ENCODE data around the gene ARMC9. TPM values are rescaled to one million over a fixed set of nuclear protein-coding genes. Genes with fewer than 3 reads are reported as not detected.

The ARMC9 gene
- total RNA-seq, 4 donors from 2014 or later: 2.2 to 6.9 (median 5.3) TPM

GRCh38 chr2:231168460-231169139 is 29.8 kb upstream of the ARMC9 start:
- intact Hi-C loops (cut with DNase I; ENCODE audit: low total_unique reads): no loop called here
- H3K4me3 ChIP-seq (ENCODE audit: low read depth, poor library complexity, severe bottlenecking): no peak overlapping the region
- TF ChIP-seq CTCF (IDR thresholded peaks at IDR 0.05): no peak
- TF ChIP-seq POLR2A (IDR thresholded peaks at IDR 0.05): no peak
- no peak for DNase-seq (ENCODE audit: low spot score in 2 of 2)
- 81 to 84% methylated on average over 4 of the region's 4 CpGs for WGBS, 2 donors

DNA sequence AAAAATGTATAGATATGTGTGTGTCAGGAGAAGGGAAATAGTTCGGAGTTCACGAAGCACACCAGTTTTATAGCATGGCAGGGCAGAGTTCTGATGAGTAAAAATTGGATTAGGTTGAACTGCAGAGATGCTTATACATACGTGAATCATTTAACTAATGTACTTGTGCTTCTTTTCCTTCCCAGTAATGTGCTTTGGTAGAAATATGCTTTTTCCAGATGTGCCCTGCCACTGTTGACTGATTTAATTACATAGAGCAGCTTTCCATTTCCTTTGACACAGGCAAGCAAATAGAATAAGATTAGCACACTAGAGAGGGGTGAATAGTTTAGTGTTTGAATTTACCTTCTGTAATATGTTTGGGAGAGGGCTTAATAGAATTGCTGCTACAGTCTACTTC is 28.9 kb upstream of the ARMC9 start:
- no peak for DNase-seq (ENCODE audit: low spot score in 2 of 2)
- H3K4me3 ChIP-seq (ENCODE audit: low read depth, poor library complexity, severe bottlenecking): no peak overlapping the region
- intact Hi-C loops (cut with DNase I; ENCODE audit: low total_unique reads): no loop called here
- TF ChIP-seq CTCF (IDR thresholded peaks at IDR 0.05) (no peak), POLR2A (IDR thresholded peaks at IDR 0.05) (no peak)
- 61 to 86% methylated on average over 3 of the region's 3 CpGs for WGBS, 2 donors

DNA sequence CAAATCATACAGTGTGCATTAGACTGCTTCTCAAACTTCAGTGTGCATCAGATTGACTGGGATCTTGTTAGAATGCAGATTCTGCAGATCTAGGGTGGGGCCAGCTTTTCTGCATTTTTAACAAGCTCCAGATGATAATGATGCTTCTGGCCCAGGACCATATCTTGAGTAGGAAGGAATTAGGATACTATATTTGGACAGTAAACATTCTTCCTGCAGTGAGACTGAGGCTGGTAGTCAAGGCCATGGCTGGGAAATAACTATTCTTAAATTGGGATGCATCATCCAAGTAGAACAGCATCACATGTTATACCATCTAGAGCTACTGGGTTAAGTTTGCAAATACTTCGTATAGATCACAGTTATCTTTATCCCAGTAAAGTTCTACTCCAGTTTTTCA is 28.4 kb upstream of the ARMC9 start:
- TF ChIP-seq CTCF (IDR thresholded peaks at IDR 0.05) (no peak), POLR2A (IDR thresholded peaks at IDR 0.05) (no peak)
- no peak for DNase-seq (ENCODE audit: low spot score in 2 of 2)
- WGBS, 2 donors: 79 to 81% methylated on average over 1 of the region's 1 CpG
- intact Hi-C loops (cut with DNase I; ENCODE audit: low total_unique reads): no loop called here
- H3K4me3 ChIP-seq (ENCODE audit: low read depth, poor library complexity, severe bottlenecking): no peak overlapping the region

GRCh38 chr2:231172025-231172424 is 26.4 kb upstream of the ARMC9 start:
- WGBS, 2 donors: 86 to 88% methylated on average over 3 of the region's 3 CpGs
- DNase-seq (ENCODE audit: low spot score in 2 of 2): no peak
- no peak for TF ChIP-seq POLR2A (IDR thresholded peaks at IDR 0.05)
- no peak for TF ChIP-seq CTCF (IDR thresholded peaks at IDR 0.05)
- intact Hi-C loops (cut with DNase I; ENCODE audit: low total_unique reads): no loop called here
- H3K4me3 ChIP-seq (ENCODE audit: low read depth, poor library complexity, severe bottlenecking): no peak overlapping the region

DNA sequence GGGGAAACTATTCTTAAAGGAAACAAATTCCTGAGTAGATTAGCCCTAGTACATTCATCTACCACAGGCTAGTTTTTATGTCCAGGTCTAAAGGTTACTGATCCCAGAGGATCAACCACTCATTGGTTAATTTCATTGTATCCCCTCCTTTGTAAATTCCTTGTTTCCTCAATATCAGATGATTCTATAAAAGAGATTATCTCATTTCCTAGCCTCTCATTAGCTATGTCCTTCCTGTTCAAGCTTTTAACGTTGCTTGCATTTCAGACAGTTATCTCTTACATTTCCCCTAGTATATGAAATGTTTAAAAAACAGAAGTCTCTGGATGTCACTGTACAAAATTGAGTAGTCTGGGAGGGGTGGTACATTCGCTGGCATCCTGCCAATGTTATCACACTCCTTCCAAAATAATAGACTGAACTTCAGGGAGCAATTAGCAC is 24.2 kb upstream of the ARMC9 start:
- TF ChIP-seq POLR2A (IDR thresholded peaks at IDR 0.05): no peak
- TF ChIP-seq CTCF (IDR thresholded peaks at IDR 0.05): no peak
- intact Hi-C loops (cut with DNase I; ENCODE audit: low total_unique reads): no loop called here
- WGBS, 2 donors: 36 to 38% methylated on average over 2 of the region's 2 CpGs
- no peak for DNase-seq (ENCODE audit: low spot score in 2 of 2)
- H3K4me3 ChIP-seq (ENCODE audit: low read depth, poor library complexity, severe bottlenecking): no peak overlapping the region

- TF ChIP-seq POLR2A (IDR thresholded peaks at IDR 0.05): no peak
- no peak for TF ChIP-seq CTCF (IDR thresholded peaks at IDR 0.05)
- DNase-seq (ENCODE audit: low spot score in 2 of 2): no peak
- intact Hi-C loops (cut with DNase I; ENCODE audit: low total_unique reads): no loop called here
- WGBS, 2 donors: 47 to 62% methylated on average over 2 of the region's 2 CpGs
- H3K4me3 ChIP-seq (ENCODE audit: low read depth, poor library complexity, severe bottlenecking): no peak overlapping the region
Measured at GRCh38 chr2:231176066-231176465, 22.4 kb upstream of the ARMC9 start.

Measured in lower leg skin (tissue), 4 donors.